NCI-H128 (cell line): ENCODE results near the gene HOXB8.

ENCODE experiments used
- DNase-seq: peaks from one replicate; lab custom pipeline; 2025; ENCODE audit not compliant: unreplicated experiment; lab: John Stamatoyannopoulos, UW

HOXB8 gene

DNA sequence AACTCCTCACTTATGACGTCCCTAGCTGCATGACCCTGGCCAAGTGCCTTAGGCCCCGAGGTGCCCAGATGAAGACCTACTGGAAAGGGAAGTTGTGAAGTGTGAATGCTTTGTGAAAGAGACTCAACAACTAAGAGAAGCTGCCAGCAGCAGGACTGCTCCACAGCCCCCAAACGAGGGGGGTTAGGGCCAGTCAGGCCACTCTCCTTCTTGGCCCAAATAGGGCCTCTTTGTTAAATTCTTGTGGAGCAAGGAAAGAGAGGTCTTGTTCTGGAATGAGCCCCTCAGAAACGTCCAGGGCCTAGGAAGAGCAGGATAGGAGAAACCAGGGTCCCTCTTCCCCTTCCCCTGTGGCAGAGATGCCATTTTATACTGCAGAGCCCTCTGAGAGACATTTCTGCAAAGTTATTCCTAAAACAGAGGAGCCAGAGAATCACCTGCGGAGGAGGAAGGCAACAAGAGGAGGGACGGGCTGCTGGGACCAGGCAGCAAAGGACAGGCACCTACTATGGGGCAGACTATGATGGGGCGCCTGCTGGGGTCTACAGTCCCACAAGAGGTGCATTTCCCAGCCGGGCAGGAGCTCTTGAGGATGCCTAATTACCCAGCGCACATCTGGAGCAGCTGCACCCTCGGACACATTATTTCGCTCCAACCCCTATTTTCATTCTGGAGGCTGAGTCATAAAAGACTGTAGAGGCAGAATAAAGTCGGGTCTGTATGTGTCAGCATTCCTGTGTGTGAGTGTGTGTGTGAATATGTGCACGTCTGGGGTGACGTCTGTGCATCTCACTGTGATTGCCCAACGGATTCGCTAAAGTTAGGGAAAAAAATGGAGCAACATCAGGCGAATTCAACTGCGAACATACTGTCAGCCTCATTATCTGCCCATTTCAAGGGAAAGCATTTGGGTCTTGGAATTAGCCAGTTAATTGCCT lies 22.5 kb upstream of the HOXB8 start:
- DNase-seq, result no peak

- no peak for DNase-seq
Observed at GRCh38 chr17:48636177-48637018, 21.3 kb upstream of the HOXB8 start.

- no peak for DNase-seq
Observed at GRCh38 chr17:48634493-48635208, 19.6 kb upstream of the HOXB8 start.

DNA sequence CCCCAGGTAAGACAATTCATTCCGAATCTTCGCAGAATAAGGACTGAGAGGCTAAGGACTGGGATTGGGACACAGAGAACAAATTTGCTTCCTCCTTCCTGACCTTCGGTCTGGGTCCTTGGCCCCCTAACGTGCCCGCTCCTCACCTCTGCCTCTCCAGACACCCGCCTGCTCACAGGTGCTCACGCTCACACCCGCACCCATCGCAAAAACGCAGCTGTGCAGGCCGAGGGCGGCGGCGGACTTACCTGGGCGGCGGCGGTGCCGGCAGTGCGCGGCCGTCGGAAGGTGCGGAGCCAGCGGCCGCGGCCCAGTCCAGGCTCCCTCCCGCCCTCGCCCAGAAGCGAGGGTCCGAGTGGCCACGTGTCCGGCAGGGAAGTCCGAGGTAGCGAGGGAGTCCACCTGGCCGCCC lies 18.2 kb upstream of the HOXB8 start:
- DNase-seq, result no peak

DNA sequence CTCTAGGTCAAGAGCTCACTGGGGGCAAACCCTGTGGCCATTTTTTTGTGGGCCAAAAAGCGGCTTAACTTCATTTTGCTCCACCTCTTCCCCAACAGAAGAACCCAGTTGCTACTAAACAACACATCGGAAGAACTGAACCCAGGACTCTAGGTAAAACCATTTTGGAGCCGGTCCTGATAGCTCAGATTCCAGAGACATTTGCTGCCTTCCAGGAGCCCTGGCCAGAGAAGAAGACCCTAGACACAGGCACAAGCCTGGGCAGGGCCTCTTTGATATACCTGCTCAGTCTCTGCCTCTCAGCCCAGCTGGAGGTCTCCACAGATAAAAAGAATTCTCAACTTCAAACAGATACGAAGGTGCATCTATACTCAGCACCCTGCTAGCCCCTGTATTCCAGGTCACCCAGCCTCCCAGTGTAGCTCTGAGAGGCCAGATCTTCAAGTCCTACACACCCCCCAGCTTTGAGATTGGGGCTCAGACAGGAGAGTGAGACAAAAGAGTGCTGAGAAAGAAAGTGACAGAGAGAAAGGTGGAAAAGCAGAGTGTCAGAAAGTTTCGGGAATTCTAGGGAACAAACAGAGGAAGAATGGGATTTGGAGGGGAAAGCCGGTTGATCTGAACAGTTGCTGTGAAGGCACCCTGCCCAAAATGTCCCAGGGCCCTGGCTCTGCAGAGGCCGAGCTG lies 17.6 kb upstream of the HOXB8 start:
- DNase-seq, result no peak

DNA sequence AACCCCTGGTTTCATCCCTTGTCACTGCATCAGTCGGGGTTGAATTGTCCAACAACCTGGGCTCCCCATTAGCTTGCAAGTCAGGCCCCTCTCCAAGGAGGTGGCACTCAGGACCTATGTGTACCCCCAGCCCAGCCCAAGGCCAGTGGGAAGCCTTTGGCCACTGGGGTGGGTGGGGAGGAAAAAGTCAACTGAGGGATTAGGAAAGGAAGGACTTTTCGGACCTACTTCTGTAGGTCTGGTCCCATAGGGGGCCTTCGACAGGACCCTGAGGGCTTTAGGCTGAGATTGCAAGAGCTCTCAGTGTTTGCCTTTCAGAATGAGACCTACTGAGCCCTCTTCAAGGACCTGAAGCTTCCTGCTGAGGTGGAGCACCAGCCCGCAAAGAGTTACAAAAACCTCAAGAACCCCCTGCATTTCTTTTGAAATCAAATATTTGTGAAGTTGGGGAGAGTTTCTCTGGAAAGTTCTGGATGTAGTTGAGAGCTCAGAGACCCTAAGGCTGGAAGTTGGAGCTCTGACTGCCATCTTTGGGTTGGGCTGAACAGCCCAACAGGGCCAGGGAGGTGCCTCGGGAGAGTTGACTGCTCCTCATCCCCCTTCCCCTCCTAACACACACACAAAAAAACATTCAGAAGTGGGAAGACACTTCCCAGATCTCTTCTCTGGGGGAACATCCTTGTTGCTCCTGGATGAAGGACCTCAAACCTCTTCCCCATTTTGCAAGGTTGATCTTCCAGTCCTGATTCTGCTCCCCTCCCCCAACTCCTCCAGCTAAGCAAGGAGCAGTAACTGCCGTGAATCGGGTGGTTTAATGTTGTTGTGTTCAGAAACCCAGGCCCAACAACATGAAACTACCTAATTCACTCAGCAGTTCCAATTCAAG lies 16.8 kb upstream of the HOXB8 start:
- DNase-seq, result no peak

GRCh38 chr17:48630925-48631692 lies 16.0 kb upstream of the HOXB8 start:
- no peak for DNase-seq

GRCh38 chr17:48630009-48630924 lies 15.2 kb upstream of the HOXB8 start:
- DNase-seq, result no peak

DNA sequence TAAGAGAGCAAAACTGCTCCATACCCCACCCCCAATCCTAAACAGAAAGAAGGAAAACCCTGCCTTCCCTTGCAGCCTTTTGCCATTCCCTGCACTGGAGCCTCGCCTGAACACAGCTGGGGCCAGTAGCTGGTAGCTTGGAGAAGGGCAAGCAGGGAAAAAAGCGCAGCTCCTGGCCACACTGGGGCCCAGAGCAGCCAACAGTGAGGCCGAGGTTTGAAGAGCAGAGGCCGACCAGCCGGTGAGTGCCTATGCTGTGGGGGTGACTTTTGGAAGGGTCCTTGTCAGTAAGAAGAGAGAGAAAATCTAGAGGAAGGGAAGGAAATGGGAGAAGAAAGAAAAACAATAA lies 14.3 kb upstream of the HOXB8 start:
- DNase-seq, result no peak

DNA sequence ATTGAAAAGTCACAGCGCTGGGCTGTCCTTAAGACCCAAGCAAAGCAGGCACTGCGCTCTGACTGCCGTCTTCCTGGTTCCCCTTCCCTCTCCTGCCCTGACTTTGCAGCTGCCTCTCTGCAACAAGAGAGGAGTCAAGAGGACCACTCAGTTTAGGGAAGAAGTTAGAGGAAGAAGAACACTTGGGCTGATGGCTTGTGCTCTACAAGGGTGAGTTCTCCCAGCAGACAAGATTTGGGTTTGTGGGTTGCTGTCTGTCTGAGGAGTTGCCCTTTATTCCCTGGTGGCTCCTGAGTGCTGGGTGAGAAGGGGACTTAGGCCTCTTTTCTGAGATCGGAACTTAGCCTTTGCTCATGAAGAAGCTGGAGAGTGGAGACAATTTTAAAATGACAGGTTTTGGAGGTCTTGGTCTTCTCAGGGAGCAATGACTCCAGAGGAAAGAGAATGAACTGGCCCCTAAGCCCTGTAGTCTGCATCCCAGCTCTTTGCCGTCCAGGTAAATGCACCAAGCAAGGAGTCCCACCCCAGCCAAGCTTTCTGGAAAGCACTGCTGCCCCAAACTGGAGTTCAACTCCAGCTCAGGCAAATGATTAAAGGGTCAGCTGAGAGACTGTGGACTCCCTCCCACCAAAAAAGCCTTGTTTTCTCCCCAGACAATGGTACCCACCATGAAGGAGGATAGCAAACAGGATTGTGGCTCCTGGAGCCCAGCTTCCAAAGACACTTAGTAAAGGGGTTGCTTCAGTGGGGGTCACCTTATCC lies 13.7 kb upstream of the HOXB8 start:
- DNase-seq, result no peak

GRCh38 chr17:48627623-48628521 lies 12.8 kb upstream of the HOXB8 start:
- no peak for DNase-seq

- no peak for DNase-seq
Observed at GRCh38 chr17:48627118-48627597, 12.1 kb upstream of the HOXB8 start.

DNA sequence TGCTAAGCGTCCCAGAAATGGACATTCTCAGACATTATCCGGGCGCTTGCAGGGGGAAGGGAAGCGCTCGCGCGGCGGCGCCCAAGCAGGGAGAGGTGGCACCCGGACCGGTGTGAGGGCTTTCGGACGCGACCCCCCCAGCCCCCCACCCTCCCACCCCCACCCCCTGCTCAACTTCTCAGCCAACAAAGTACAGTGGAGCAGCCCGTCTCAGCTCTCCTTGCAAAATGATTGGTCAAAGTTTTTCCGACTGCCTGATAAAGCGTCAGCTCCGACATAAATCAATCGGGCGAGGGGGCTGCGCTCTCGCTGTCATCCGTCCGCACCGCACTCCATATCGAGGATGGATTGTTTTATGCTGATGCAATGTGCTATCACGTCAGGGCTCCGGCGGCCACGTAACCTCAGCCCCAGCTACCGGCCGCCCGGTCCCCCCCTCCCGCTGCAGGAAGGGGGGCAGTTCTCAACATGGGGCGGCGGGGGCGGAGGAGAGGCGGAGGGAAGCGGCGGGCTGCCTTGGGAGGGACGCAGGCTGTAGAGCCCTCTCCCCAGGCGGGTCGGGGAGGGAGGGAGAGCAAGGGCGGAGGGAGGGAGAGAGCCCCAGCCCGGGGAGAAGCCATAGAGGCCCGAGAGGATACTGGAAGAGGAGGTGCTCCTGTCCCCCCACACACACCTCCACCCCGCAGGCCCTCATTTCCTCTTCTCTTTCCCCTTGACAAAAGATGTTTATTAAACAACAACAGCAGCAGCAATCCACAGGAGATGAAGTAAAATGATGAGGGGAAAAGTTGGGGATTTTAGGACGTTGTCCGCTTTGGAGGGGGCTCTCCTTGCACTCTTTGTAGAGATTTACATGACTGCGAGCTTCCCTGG lies 11.4 kb upstream of the HOXB8 start, which contains the start of gene HOXB9:
Gene HOXB9 (minus strand): TSS at position 114 of the 873 bp plus-strand sequence. CDS start 89 bp downstream, at position 25.
- no peak for DNase-seq

GRCh38 chr17:48625495-48626244 lies 10.6 kb upstream of the HOXB8 start:
- DNase-seq, result no peak
